ENCODE results near the gene MBNL3.

GRCh38 chrX:132411310-132411977 lies 77.4 kb downstream of the MBNL3 start:
- TF ChIP-seq EZH2 (IDR thresholded peaks at IDR 0.05; ENCODE audit: borderline replicate concordance, low read depth, low read length, poor library complexity, severe bottlenecking) (no peak), CTCF (conservative IDR thresholded peaks at IDR 0.05; ENCODE audit: low read depth, low read length) (no peak)
